Neural progenitor cell (in vitro differentiated cells): ENCODE results near the gene CHST5.

Experiments
- EZH2 ChIP-seq: fragments of 200-600 bp; sonication (generic); IDR thresholded peaks from 2 replicates; pipeline ENCODE4 v1.6.1; 2017; ENCODE audit warnings: antibody characterized with exemption, mild to moderate bottlenecking, moderate library complexity
- TF ChIP-seq, protein P1 (sequence below): fragments of 200-600 bp; sonication (generic); IDR thresholded peaks from 2 replicates; pipeline ENCODE4 v1.5.1; 2017; ENCODE audit warnings: antibody characterized with exemption, mild to moderate bottlenecking

DNA sequence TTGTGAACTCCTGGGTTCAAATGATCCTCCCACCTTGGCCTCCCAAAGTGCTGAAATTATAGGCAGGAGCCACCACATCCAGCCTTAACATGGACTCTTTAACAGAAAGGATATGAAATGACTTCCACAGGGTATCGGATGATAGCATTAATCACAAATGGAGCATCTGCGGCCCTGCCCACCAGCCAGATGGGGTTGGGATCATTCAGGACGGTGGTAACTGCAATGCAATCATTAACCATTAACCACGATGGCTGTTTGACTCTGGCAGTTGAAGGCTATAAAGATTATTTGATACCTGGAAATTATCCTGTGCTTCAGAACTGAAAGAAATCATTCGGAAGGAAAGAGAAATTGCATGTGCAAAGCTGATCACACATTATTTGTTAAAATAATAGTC, 5.3 kb upstream of the CHST5 start:
- TF ChIP-seq, protein P1, sequence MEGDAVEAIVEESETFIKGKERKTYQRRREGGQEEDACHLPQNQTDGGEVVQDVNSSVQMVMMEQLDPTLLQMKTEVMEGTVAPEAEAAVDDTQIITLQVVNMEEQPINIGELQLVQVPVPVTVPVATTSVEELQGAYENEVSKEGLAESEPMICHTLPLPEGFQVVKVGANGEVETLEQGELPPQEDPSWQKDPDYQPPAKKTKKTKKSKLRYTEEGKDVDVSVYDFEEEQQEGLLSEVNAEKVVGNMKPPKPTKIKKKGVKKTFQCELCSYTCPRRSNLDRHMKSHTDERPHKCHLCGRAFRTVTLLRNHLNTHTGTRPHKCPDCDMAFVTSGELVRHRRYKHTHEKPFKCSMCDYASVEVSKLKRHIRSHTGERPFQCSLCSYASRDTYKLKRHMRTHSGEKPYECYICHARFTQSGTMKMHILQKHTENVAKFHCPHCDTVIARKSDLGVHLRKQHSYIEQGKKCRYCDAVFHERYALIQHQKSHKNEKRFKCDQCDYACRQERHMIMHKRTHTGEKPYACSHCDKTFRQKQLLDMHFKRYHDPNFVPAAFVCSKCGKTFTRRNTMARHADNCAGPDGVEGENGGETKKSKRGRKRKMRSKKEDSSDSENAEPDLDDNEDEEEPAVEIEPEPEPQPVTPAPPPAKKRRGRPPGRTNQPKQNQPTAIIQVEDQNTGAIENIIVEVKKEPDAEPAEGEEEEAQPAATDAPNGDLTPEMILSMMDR = no peak
- no peak for TF ChIP-seq EZH2
